GM12874 (cell line): ENCODE data around the gene STARD13.

Experiments used
- CTCF ChIP-seq: IDR thresholded peaks from 2 replicates; pipeline ENCODE4 v1.5.1; 2011; ENCODE audit warnings: low read depth, mild to moderate bottlenecking, control low read depth, low read length, moderate library complexity; ENCODE audit not compliant: insufficient read depth

Gene STARD13

GRCh38 chr13:33193428-33193974 lies 92.1 kb downstream of the STARD13 start:
- no peak for TF ChIP-seq CTCF

DNA sequence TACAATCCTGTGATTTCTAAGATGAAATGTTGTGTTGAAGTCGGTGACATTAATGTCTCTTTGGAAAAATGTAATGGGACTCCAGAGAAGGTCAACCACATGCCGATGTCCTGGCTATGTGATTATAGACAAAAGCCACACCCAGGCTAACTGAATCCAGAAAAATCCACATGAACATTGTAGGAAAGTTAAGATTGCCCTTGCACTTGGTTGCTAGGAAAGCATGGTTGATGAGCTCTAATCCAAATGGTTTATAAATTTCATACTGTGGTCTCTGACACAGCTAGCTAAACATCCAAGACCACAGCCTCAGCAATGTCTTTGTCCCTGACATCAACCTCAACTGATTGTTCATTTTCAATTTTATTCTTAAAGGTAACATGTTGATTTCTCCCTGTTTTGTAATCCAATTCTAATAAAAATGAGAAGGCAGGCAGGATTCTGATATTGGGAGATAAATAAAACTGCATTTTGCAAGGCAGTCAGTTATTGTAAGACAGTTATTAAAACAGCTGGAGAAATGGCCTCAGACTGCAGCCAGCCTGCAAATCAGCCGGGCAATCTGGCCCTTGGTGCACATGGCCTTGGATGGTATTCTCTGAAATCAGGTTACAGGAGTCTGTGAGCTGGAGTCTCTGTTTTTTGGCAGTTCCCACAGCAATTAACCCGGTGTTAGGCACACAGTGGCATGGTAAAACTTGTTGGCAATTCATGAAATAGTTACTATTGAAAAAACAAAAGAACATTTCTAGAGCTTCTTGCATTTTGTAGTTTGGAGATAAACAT lies 93.9 kb downstream of the STARD13 start:
- TF ChIP-seq CTCF = no peak

- no peak for TF ChIP-seq CTCF
These were observed 96.1 kb downstream of the STARD13 start for GRCh38 chr13:33189470-33189869.

GRCh38 chr13:33188093-33188882 lies 97.3 kb downstream of the STARD13 start:
- no peak for TF ChIP-seq CTCF

DNA sequence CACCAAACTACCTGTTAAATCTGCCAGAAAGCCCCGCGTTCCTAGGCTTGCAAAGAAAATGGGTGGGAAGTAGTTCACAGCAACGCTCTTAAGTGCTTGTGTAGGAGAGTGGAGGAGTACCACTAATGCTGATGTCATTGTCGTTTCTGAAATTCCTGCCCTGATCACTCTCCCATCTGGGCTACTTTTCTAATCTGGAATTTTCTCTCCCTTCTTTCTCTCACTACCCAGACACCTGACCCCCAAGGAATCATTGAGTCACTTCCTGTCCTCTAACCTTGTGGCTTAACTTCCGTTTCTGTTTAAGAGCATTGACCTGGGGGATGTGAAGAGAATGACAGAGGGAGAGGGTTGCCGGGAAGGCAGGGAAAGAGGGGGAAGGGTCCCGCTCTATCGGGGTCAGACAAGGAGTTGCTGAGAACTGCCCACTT lies 98.7 kb downstream of the STARD13 start:
- no peak for TF ChIP-seq CTCF

DNA sequence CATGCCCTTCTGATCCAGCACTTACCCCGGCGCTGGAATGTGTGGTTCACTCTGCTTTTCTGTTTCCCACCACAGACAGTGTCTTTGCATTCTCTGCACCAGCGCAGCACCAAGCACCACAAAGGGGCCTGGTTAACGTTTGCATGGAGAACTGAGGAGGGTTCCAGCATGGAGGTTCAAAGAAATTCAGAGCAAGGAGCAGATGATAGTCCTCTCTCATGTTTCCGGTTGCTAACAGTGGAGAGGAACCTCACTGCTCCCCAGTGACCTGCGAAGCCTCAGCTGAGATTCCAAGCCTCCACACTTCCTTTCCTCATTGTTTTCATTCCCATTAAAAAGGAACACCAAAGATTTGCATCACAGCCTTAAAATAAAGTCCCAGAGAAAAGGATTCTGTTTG lies 99.7 kb downstream of the STARD13 start:
- no peak for TF ChIP-seq CTCF

GRCh38 chr13:33184530-33184929 lies 101.0 kb downstream of the STARD13 start:
- TF ChIP-seq CTCF = no peak
